CD4-positive, alpha-beta T cell (primary cell): ENCODE results near the gene ALKBH5. TPM values are rescaled to one million over a fixed set of nuclear protein-coding genes. Genes with fewer than 3 reads are reported as not detected.

ENCODE experiments used
- ATAC-seq: fragments of 200-7000 bp; cut with Tn5 transposase; one replicate; pipeline ENCODE4 v1.10.0; 2022; ENCODE audit warnings: mild to moderate bottlenecking; ENCODE audit not compliant: poor library complexity
- CTCF ChIA-PET: fragments of 350-600 bp; sonication (Branson Sonifier 250); formaldehyde crosslinking; loops from one replicate; lab custom pipeline; 2021; ENCODE audit warnings: antibody characterized with exemption, inconsistent platforms; lab: Charles Lee
- POLR2A ChIA-PET: fragments of 350-600 bp; sonication (Branson Sonifier 250); formaldehyde crosslinking; loops from one replicate; lab custom pipeline; 2021; ENCODE audit warnings: antibody characterized with exemption, inconsistent platforms; lab: Charles Lee
- DNase-seq, 14 experiments: peaks; one replicate each; pipeline ENCODE4 v3.0.0-alpha.2; 2013 to 2020; ENCODE audit warnings: mixed read lengths in 2 of 14
- H3K27ac ChIP-seq, 2 donors: one replicate each; pipeline versions ENCODE4 v1.5.1 to v1.7.0; 2013; ENCODE audit warnings: low read length in 2 of 2, low read depth in 1 of 2, mild to moderate bottlenecking in 1 of 2
- H3K27me3 ChIP-seq, 2 experiments: 1 replicate in 1 of 2; 2 replicates in 1 of 2; pipeline versions ENCODE4 v1.6.1 to v1.7.0; 2013; ENCODE audit warnings: low read length in 2 of 2, control low read depth in 1 of 2, mild to moderate bottlenecking in 1 of 2, moderate library complexity in 1 of 2; ENCODE audit not compliant: insufficient read depth in 2 of 2, control insufficient read depth in 1 of 2
- H3K36me3 ChIP-seq: one replicate; pipeline ENCODE4 v1.6.1; 2013; ENCODE audit warnings: low read length, control low read depth; ENCODE audit not compliant: insufficient read depth
- H3K4me1 ChIP-seq: one replicate; pipeline ENCODE4 v1.6.1; 2013; ENCODE audit warnings: low read length, control low read depth; ENCODE audit not compliant: insufficient read depth
- H3K4me3 ChIP-seq: one replicate; pipeline ENCODE4 v1.5.1; 2013; ENCODE audit warnings: mild to moderate bottlenecking, low read length, moderate library complexity
- H3K9me3 ChIP-seq, 2 experiments: 1 replicate in 1 of 2; 2 replicates in 1 of 2; pipeline versions ENCODE4 v1.6.1 to v1.7.0; 2013; ENCODE audit warnings: low read length in 2 of 2, mild to moderate bottlenecking in 2 of 2, control low read depth in 1 of 2, moderate library complexity in 1 of 2; ENCODE audit not compliant: control insufficient read depth in 1 of 2, insufficient read depth in 1 of 2
- H3K27ac Mint-ChIP-seq: one replicate; pipeline ENCODE4 v1.8.0; 2020; ENCODE audit warnings: mixed read lengths
- H3K27me3 Mint-ChIP-seq: one replicate; pipeline ENCODE4 v1.8.0; 2021; ENCODE audit warnings: mixed read lengths
- H3K36me3 Mint-ChIP-seq: one replicate; pipeline ENCODE4 v1.8.0; 2021; ENCODE audit warnings: low read depth, mixed read lengths
- H3K4me1 Mint-ChIP-seq: one replicate; pipeline ENCODE4 v1.8.0; 2021; ENCODE audit warnings: low read depth, mixed read lengths
- H3K4me3 Mint-ChIP-seq: one replicate; pipeline ENCODE4 v1.8.0; 2020; ENCODE audit warnings: mild to moderate bottlenecking, mixed read lengths
- H3K9me3 Mint-ChIP-seq: one replicate; pipeline ENCODE4 v1.8.0; 2020; ENCODE audit warnings: mixed read lengths
- intact Hi-C, 2 experiments: fragments of 100-400 bp; cut with DNase I in 1 of 2; cut with micrococcal nuclease in 1 of 2; formaldehyde crosslinking; loops; one replicate each; pipeline versions ENCODE4 v1.15.1 to v1.9.0; 2023 to 2025; cut with DNase I, micrococcal nuclease
- total RNA-seq, 174 experiments: library from RNA in 2 of 174; stranded (reverse) in 2 of 174; gene quantifications; one replicate each; pipeline ENCODE4 v1.2.3 and lab custom pipeline; 2021 to 2026
- TF ChIP-seq, protein P1 (sequence below): fragments of 200-600 bp; IDR thresholded peaks from one replicate; pipeline ENCODE4 v1.8.0; 2022; ENCODE audit warnings: antibody characterized with exemption, mild to moderate bottlenecking

ALKBH5 gene
- total RNA-seq, 2 experiments from 2014 or later: 117 to 119 TPM

DNA sequence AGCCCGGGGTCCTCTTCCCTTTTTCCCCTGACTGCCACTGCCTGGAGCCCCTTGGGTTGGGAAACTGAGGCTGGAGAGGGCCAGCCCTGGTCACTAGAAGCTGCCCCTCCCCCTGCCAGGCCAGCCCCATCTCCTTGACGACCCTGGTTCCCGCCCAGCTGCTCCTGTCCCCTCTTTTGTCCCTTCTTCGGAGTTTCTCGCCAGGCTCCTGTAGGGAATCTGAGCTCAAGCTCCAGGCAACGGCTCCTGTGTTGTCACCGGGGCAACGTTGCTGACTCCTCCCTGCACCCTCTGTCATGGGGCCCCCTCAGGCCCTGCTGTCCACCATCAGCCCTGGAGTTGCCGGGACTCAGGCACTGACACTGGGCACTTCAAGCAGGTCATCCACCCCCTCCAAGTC is 47.5 kb downstream of the ALKBH5 start:
- Histone ChIP-seq H3K9me3 (no peaks in the 10 kb centered on the region), H3K4me3 (no peak overlapping the region), H3K36me3 (peaks cover 36% of the 10 kb centered on the region), H3K27me3 (no peaks in the 10 kb centered on the region), H3K4me1 (peaks cover 32% of the 10 kb centered on the region), H3K27ac (no peak overlapping the region)
- DNase-seq (no peak), ATAC-seq (no peak)
- no peaks in the 10 kb centered on the region for H3K27me3 Mint-ChIP-seq
- peaks cover 19% of the 10 kb centered on the region for H3K36me3 Mint-ChIP-seq
- no peak overlapping the region for H3K4me3 Mint-ChIP-seq
- intact Hi-C loops: no loop called here
- ChIA-PET CTCF (no interaction called here), POLR2A (no interaction called here)
- TF ChIP-seq, protein P1, sequence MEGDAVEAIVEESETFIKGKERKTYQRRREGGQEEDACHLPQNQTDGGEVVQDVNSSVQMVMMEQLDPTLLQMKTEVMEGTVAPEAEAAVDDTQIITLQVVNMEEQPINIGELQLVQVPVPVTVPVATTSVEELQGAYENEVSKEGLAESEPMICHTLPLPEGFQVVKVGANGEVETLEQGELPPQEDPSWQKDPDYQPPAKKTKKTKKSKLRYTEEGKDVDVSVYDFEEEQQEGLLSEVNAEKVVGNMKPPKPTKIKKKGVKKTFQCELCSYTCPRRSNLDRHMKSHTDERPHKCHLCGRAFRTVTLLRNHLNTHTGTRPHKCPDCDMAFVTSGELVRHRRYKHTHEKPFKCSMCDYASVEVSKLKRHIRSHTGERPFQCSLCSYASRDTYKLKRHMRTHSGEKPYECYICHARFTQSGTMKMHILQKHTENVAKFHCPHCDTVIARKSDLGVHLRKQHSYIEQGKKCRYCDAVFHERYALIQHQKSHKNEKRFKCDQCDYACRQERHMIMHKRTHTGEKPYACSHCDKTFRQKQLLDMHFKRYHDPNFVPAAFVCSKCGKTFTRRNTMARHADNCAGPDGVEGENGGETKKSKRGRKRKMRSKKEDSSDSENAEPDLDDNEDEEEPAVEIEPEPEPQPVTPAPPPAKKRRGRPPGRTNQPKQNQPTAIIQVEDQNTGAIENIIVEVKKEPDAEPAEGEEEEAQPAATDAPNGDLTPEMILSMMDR: no peak
- no peaks in the 10 kb centered on the region for H3K9me3 Mint-ChIP-seq
- no peak overlapping the region for H3K27ac Mint-ChIP-seq
- H3K4me1 Mint-ChIP-seq: peaks cover 21% of the 10 kb centered on the region

DNA sequence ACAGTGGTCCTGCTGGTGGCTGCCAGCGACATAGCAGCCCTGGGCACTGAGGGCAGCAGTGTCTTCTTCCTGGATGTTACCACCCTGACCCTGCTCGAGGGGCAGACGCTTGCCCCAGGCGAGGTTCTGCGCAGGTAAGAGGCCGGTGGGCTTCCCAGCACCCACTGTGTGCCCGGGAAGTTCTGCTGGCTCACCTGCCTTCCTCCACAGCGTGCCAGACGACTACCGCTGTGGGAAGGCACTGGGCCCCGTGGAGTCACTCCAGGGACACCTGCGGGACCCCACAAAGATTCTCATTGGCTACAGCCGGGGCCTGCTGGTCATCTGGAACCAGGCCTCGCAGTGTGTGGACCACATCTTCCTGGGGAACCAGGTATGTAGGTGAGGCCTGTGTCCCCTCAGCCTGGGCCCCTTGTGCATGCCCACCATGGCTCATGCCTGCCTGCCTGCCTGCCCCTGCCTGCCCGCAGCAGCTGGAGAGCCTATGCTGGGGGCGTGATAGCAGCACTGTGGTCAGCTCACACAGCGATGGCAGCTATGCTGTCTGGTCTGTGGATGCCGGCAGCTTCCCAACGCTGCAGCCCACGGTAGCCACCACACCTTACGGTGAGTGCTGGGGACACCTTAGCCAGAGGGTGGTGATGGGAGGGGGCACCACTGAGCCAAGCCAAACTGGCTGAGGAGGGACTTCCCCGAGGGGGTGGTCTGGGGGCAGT is 50.3 kb downstream of the ALKBH5 start:
- ATAC-seq (no peak), DNase-seq (no peak)
- Mint-ChIP-seq H3K4me3 (no peak overlapping the region), H3K27me3 (no peaks in the 10 kb centered on the region), H3K4me1 (no peaks in the 10 kb centered on the region), H3K27ac (no peak overlapping the region), H3K36me3 (peaks cover 37% of the 10 kb centered on the region), H3K9me3 (no peaks in the 10 kb centered on the region)
- Histone ChIP-seq H3K4me3 (no peak overlapping the region), H3K9me3 (no peaks in the 10 kb centered on the region), H3K4me1 (peaks cover 6% of the 10 kb centered on the region), H3K27ac (no peak overlapping the region), H3K36me3 (peaks cover 57% of the 10 kb centered on the region), H3K27me3 (no peaks in the 10 kb centered on the region)
- TF ChIP-seq, protein P1: no peak
- intact Hi-C loops: no loop called here
- ChIA-PET CTCF (no interaction called here), POLR2A (interaction anchor here (1.7 kb wide), 1 partner anchor 51 kb away, joined by 4 read pairs; the partner anchor contains the start of gene ALKBH5)

DNA sequence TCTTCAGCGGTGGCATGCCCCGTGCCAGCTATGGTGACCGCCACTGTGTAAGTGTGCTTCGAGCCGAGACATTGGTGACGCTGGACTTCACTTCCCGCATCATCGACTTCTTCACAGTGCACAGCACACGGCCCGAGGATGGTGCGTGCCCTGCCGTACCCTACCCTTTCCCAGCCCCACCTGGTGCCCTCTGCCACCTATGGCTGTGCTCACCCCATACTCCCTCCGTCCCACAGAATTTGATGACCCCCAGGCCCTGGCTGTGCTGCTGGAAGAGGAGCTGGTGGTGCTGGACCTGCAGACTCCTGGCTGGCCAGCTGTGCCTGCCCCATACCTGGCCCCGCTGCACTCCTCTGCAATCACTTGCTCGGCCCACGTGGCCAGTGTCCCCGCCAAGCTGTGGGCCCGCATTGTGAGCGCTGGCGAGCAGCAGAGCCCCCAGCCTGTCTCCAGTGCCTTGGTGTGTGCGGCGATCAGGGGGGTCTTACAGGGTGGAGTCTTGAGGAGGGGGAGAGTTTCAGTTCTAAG is 51.3 kb downstream of the ALKBH5 start:
- CTCF ChIA-PET: no interaction called here
- H3K9me3 ChIP-seq: no peaks in the 10 kb centered on the region
- H3K4me1 ChIP-seq: peaks cover 2% of the 10 kb centered on the region
- Mint-ChIP-seq H3K9me3 (no peaks in the 10 kb centered on the region), H3K4me3 (no peak overlapping the region), H3K4me1 (no peaks in the 10 kb centered on the region), H3K27me3 (no peaks in the 10 kb centered on the region), H3K27ac (no peak overlapping the region), H3K36me3 (peaks cover 45% of the 10 kb centered on the region)
- peaks cover 57% of the 10 kb centered on the region for H3K36me3 ChIP-seq
- POLR2A ChIA-PET: no interaction called here
- H3K4me3 ChIP-seq: no peak overlapping the region
- no peak for ATAC-seq
- intact Hi-C loops: no loop called here
- TF ChIP-seq, protein P1: no peak
- no peak for DNase-seq
- H3K27ac ChIP-seq: no peak overlapping the region
- H3K27me3 ChIP-seq: no peaks in the 10 kb centered on the region
